Fibroblast of pulmonary artery (primary cell): ENCODE data around the gene OSBPL5.
A peak's percentile ranks its signal among the peaks of the same experiment; 100 is the strongest.

Experiments used
- DNase-seq: peaks from one replicate; pipeline ENCODE4 v3.0.0-alpha.2; 2010; ENCODE audit warnings: low read depth
- H3K4me3 ChIP-seq: replicated peaks from 2 replicates; pipeline ENCODE4 v1.5.1; 2011; ENCODE audit warnings: low read depth, mild to moderate bottlenecking, control low read depth, low read length, moderate library complexity
- TF ChIP-seq, protein P1 (sequence below): IDR thresholded peaks from 2 replicates; pipeline ENCODE4 v1.5.1; 2011; ENCODE audit warnings: mild to moderate bottlenecking, control low read depth, low read length, inconsistent platforms; ENCODE audit errors: missing control alignments

Gene OSBPL5

DNA sequence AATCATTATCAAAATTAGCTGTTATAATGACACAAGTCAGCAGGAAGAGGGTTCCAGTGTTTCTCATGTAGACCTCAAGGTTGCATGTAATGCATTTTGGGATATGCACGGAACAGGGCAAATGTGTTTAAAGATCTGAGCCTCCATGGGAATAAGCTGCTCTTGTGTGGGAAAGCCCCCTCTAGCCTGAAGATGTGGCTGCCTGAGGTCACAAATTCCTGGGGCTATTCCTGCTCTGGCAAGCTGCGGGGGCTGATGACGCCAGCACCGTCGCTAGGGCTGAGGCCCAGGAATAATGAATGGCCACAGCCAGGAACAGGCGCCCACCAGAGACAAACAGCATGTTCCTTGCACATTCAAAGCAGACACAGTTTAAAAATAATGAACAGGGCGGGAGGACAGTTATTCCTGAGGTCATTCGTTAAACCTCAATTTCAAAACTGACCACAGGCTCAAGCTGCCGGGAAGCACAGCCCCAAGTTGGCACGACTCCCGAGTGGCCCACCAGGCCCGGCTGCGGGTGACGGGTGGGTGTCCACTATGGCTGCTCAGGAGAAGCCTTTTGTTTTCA, 11.7 kb downstream of the OSBPL5 start:
- no peak overlapping the region for H3K4me3 ChIP-seq
- DNase-seq, result peak; percentile 85
- TF ChIP-seq, protein P1, sequence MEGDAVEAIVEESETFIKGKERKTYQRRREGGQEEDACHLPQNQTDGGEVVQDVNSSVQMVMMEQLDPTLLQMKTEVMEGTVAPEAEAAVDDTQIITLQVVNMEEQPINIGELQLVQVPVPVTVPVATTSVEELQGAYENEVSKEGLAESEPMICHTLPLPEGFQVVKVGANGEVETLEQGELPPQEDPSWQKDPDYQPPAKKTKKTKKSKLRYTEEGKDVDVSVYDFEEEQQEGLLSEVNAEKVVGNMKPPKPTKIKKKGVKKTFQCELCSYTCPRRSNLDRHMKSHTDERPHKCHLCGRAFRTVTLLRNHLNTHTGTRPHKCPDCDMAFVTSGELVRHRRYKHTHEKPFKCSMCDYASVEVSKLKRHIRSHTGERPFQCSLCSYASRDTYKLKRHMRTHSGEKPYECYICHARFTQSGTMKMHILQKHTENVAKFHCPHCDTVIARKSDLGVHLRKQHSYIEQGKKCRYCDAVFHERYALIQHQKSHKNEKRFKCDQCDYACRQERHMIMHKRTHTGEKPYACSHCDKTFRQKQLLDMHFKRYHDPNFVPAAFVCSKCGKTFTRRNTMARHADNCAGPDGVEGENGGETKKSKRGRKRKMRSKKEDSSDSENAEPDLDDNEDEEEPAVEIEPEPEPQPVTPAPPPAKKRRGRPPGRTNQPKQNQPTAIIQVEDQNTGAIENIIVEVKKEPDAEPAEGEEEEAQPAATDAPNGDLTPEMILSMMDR, result no peak

DNA sequence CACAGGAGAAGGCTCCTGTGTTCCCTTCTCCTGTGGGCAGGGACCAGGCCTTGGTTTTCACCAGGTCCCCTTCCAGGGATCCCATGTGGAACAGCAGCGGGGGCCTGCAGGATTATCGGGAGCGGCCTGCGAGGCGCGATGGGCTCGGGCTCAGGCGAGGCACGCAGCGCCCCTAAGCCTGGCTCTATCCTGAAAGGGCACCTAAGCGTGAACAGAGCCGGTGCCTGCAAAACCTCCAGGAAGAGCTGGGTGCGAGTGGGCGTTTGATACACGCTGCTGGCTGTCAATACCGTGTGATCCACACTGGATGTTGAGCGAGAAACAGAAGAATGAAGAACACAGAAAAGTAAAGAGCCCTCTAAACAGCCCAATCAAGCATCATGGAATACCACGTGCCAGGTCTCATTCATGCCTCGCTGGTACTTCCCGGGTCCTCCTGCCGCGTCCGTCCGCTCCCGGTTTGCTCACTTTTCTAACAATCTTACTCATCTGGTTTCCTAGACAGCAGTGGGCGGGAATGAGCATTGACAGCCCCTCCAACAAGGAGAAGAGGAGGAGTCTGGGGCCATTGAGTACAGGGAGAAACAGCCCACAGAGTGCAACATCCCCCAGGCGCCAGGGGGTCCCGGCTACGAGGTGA, 12.5 kb downstream of the OSBPL5 start:
- no peak overlapping the region for H3K4me3 ChIP-seq
- TF ChIP-seq, protein P1, result no peak
- no peak for DNase-seq

DNA sequence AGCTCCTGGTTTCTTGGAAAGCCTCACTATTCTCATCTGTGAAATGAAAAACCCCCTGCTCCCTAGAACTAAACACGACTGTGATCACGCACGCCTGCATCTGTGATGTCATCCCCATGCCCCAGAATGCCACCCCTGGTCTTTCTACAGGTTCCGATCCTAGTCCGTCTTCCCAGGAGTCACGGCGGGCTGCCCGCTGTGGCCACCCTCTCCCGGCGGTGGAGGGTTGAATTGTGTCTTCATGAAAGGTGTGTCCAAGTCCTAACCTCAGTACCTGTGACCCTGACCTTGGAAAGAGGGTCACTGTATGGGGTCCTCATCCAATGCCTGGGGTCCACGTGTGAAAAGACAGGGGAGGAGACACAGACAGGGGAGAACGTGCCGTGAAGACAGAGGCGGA, 14.4 kb downstream of the OSBPL5 start:
- TF ChIP-seq, protein P1, result no peak
- H3K4me3 ChIP-seq, result no peak overlapping the region
- no peak for DNase-seq

DNA sequence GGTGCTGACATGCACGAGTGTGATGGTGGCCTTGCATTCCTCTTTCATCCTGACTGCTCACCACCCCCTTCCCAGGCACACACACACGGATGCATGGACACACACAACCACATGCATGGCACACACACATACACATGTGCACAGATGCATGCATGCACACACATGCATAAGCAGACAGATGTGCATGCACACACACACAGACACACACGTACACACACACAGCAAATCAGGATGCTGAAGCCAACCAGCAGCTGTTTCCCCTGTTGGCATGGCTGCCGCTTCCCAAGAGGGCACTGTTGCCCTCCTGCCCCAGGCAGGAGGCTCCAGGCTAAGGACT, 15.3 kb downstream of the OSBPL5 start:
- TF ChIP-seq, protein P1, result no peak
- H3K4me3 ChIP-seq, result no peak overlapping the region
- no peak for DNase-seq

DNA sequence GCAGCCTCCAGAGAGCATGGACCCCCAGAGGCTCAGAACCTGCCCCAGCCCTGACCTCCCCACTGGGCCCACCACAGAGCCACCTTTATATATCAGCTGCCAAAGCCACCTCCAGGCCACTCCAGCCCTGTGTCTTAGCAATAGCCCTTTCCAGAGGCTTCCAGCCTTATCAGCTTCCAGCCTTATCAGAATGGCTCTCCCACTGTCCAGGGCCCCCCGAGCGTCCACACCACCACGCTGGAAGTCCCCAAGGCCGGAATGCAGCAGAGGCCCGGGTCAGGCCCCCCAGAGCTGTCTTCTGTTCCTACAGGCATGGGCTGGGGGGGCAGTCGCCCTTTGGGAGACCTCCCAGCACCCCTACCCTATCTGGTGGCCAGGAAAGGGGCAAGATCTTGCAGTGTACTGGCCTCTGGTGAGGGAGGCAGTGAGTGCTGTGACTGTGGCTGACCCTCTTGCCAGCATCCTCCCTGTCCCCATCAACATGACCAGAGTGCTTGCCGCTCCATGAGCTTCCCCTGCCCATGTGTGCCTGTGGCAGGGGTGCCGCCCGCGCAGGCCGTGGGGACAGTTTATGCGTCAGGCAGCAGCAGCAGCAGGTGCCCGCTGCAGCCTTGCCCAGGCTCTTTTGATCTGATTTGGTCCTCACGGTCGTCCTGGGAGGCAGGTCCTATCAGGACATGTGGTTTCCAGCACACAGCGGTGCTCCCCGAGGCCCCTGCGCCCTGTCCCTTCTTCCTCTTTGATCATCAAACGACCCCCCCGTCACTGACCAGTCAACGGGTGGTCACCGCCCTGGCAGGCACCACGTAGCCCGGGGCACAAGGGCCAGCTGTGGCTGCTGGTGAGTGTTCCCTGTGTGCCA, 15.9 kb downstream of the OSBPL5 start:
- no peak for DNase-seq
- no peak overlapping the region for H3K4me3 ChIP-seq
- TF ChIP-seq, protein P1, result no peak

DNA sequence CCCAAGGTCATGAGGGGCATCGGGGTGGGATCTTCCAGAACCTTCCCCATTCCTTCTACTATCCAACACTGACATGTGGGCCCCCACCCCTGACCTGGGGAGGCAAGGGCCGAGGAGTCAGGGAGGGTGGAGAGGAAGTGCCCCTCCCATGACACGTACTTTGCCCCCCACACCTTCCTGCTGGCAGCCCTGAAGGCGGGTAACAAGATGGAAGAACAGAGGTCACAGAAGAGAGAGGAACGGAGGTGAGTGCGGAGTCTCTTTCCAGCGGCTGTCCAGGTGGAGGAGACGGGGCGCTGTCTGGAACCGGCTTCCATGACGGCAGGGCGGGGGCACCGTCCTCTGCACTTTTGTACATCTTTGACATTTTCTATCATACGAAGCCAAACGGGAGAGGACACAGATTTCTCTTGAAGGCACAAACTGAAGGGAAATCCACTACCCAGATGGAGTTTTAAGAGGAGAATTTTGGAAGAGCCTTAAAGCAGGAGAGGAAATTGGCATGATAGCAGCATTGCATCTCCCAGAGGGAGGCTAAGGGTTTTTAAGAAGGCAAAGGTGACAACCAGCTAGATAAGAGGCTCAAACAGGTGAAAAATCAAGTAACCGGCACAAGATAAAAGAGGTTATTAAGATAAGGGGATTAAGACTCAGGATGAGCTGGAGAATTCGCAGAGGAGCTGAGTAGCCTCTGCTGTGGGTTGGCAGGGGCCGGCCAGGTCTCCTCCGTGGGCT, 16.7 kb downstream of the OSBPL5 start:
- DNase-seq, result no peak
- no peak overlapping the region for H3K4me3 ChIP-seq
- TF ChIP-seq, protein P1, result no peak
